Rectal smooth muscle tissue (tissue), 1 donor: Measurements from ENCODE around the gene HASPIN.
"Not testable (repeated sequence)": the region's sequence is repeated elsewhere in the genome, so short reads cannot be mapped to it uniquely, and the experiment has no call there.

Experiments
- H3K27ac ChIP-seq: one replicate; pipeline ENCODE4 v1.7.0; 2013; ENCODE audit warnings: low read depth, low read length, inconsistent platforms
- H3K27me3 ChIP-seq: one replicate; pipeline ENCODE4 v1.7.0; 2013; ENCODE audit warnings: low read length; ENCODE audit not compliant: control insufficient read depth, insufficient read depth
- H3K36me3 ChIP-seq: one replicate; pipeline ENCODE4 v1.7.0; 2013; ENCODE audit warnings: low read length; ENCODE audit not compliant: control insufficient read depth, insufficient read depth
- H3K4me1 ChIP-seq: one replicate; pipeline ENCODE4 v1.7.0; 2013; ENCODE audit warnings: low read length; ENCODE audit not compliant: control insufficient read depth, insufficient read depth
- H3K4me3 ChIP-seq: one replicate; pipeline ENCODE4 v1.7.0; 2013; ENCODE audit warnings: low read length
- H3K9ac ChIP-seq: one replicate; pipeline ENCODE4 v1.7.0; 2013; ENCODE audit warnings: low read length

Gene HASPIN

DNA sequence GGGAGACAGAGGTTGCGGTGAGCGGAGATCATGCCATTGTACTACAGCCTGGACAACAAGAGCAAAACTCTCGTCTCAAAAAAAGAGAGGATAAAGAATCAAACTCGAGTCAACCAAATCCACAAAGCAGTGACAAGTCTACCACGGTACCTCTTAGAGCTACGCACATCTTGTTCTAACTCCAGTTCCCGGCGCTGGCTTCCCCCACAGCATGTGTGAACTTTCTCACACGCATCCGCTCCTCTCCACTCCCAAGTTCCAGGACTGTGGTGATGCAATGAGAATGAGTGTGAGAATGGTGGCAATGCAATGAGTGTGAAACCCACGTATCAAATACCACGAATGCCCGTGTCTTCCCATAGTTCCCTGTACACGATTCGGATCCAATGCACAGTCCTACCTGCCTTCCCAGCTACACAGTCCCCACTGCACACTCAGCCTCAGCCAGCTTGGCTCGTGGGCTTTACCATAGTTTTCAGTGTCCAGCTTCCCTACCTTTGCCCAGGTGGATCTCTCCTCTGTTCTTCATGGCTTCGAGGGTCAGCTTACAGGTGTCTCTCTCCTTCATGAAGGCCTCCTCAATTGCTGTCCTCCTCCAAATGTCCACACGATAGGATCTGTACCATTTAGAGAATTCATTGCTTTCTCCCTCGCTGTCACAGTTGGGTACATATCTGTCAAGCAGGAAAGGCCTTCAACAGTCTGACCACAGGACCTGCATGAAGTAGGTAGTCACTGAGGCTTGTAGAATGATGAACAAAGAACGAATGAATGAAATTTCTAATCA lies 18.6 kb upstream of the HASPIN start:
- Histone ChIP-seq H3K4me1 (no peaks in the 10 kb centered on the region), H3K9ac (no peak overlapping the region)

GRCh38 chr17:3705718-3705984 lies 18.1 kb upstream of the HASPIN start:
- H3K4me1 ChIP-seq, H3K36me3 ChIP-seq, H3K27me3 ChIP-seq, H3K9ac ChIP-seq, H3K27ac ChIP-seq, H3K4me3 ChIP-seq: not testable (repeated sequence)

More for the DNA sequence above, 18.6 kb upstream of the HASPIN start:
- Histone ChIP-seq H3K4me3 (no peak overlapping the region), H3K36me3 (no peaks in the 10 kb centered on the region), H3K27me3 (no peaks in the 10 kb centered on the region), H3K27ac (no peak overlapping the region)

DNA sequence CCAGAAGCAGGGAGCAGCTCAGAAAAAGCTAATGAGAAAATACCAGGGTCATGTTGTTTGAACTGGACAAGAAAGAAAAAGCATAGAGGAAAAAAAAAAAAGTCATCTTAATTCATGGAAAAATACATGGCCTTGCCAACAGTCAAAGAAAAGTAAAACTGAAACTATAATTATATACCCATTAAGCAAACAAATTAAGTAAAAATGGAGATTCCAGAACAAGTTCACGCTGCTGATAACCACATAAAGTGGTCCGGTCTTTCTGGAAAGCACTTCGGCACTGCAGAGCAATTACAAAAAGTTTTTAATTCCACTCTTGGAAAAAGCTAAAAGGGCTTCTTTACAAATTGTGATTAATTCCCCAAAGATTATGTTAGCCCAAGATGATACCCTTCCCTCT lies 15.3 kb upstream of the HASPIN start:
- Histone ChIP-seq H3K27ac (no peak overlapping the region), H3K9ac (no peak overlapping the region), H3K4me1 (no peaks in the 10 kb centered on the region)

DNA sequence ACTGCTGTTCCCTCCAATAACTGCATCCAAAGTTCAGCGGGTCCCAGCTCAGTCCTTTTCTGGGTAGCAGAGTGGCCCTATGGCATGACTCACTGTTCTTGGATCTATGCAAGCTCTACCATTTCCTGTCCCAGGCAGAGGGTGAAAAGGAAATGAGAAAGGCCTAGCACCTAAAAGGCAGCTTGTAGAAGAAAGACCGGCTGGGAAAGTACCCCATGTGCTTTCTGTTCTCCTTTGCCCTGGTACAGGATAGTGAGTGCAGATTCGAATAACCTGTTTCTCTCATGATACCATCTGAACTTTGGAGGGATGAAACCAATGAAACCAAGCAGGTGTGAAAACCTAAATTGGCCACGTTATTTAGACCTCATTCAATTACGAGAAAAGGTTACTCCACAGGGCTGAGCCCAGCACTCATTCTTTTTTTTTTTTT lies 12.7 kb upstream of the HASPIN start:
- Histone ChIP-seq H3K27me3 (no peaks in the 10 kb centered on the region), H3K27ac (no peak overlapping the region), H3K9ac (no peak overlapping the region), H3K4me3 (no peak overlapping the region), H3K36me3 (peaks cover 4% of the 10 kb centered on the region), H3K4me1 (no peaks in the 10 kb centered on the region)

More for the DNA sequence above, 15.3 kb upstream of the HASPIN start:
- no peaks in the 10 kb centered on the region for H3K36me3 ChIP-seq
- no peak overlapping the region for H3K4me3 ChIP-seq
- H3K27me3 ChIP-seq: no peaks in the 10 kb centered on the region

DNA sequence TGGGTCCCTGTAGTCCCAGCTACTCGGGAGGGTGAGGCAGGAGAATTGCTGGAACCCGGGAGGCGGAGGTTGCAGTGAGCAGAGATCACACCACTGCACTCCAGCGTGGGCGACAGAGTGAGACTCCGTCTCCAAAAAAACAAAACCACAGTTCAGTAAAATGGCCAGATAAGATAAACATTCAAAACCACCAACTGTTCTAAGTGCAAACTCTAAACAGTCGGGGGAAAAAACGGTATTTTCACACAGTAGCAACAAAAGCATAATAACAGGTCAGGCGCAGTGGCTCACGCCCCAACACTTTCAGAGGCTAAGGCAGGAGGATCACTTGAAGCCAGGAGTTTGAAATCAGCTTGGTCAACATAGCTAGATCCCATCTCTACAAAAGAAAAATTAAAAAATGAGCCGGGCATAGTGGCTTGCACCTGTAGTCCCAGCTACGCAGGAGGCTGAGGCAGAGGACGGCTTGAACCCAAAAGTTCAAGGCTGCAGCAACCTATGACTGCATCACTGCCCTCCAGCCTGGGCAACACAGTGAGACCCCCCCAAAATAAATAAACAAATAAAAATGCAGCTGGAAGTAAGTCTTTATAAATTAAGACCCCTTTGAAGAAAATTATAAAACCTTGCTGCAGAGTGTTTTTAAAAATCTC lies 10.8 kb upstream of the HASPIN start:
- H3K4me1 ChIP-seq: no peaks in the 10 kb centered on the region
- peaks cover 13% of the 10 kb centered on the region for H3K36me3 ChIP-seq
- H3K9ac ChIP-seq: no peak overlapping the region
- H3K4me3 ChIP-seq: no peak overlapping the region
- no peak overlapping the region for H3K27ac ChIP-seq
- no peaks in the 10 kb centered on the region for H3K27me3 ChIP-seq

GRCh38 chr17:3715296-3715695 lies 8.4 kb upstream of the HASPIN start:
- no peak overlapping the region for H3K4me3 ChIP-seq
- H3K27me3 ChIP-seq: no peaks in the 10 kb centered on the region
- no peak overlapping the region for H3K9ac ChIP-seq
- H3K36me3 ChIP-seq: peaks cover 16% of the 10 kb centered on the region
- no peak overlapping the region for H3K27ac ChIP-seq
- no peaks in the 10 kb centered on the region for H3K4me1 ChIP-seq

- Histone ChIP-seq H3K27me3 (no peaks in the 10 kb centered on the region), H3K4me3 (no peak overlapping the region), H3K27ac (no peak overlapping the region), H3K4me1 (peaks cover 7% of the 10 kb centered on the region), H3K36me3 (peaks cover 16% of the 10 kb centered on the region), H3K9ac (no peak overlapping the region)
These were observed 5.5 kb upstream of the HASPIN start for GRCh38 chr17:3718201-3718600.

DNA sequence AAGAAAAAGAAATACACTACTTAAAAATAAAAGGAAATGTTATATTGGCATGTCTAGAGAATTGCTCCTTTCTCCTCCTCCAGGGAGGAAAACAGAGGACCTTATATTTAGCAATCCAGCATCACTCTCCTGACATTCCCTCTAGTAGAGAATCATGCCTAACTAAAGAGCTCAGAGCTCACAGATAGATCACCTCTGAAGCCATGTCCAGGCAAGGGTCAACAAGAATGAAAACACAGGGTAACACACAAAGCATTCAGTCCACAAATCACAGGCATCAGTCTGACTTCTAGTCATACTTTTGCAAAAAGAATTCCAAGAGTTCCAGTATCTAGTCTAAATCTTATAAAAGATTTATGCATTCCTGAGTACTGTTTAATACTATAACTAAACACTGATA lies 4.4 kb upstream of the HASPIN start:
- Histone ChIP-seq H3K4me3 (no peak overlapping the region), H3K27me3 (no peaks in the 10 kb centered on the region), H3K27ac (no peak overlapping the region), H3K36me3 (peaks cover 16% of the 10 kb centered on the region), H3K9ac (no peak overlapping the region), H3K4me1 (peaks cover 9% of the 10 kb centered on the region)

DNA sequence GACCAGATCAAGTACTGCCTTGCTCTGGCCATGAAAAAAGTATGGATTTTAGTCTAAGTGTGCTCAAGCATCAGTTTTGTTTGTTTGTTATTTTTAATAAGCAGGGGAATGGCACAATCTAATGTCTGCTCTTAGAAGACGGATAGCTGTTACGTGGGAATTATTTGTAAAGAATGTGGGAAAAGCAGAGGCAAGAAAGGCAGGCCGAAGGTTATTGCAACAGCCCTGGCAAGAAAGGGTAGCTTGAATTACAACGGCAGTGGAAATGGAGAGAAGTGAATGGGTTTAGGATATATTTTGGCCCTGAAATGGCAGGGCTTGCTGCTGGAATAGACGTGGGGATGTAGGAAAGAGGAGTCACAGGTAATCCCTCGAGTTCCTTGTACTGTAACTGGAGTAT lies 987 bp upstream of the HASPIN start:
- H3K4me3 ChIP-seq: peak overlapping the region; percentile 80
- peaks cover 13% of the 10 kb centered on the region for H3K4me1 ChIP-seq

DNA sequence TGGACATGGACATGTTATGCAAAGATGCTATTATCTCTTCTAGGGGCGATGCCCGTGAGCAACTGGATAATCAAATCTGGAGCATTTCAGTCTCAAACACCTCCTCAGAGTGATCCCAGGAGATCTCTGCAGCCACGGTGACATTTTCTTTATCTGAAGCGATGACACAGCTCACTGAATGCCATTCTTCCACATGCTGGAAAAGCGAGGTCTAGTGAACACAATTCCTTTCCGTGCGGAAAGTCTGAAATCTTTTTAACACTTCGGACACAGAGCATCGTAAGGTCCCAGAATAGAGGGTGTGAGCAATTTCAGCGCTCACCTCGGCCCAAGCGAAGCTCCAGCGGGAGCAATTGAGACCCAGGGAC lies 531 bp upstream of the HASPIN start:
- H3K4me1 ChIP-seq: peaks cover 13% of the 10 kb centered on the region
- peak overlapping the region; percentile 80 for H3K4me3 ChIP-seq
- H3K27me3 ChIP-seq: no peaks in the 10 kb centered on the region
- peaks cover 2% of the 10 kb centered on the region for H3K36me3 ChIP-seq
- H3K27ac ChIP-seq: peak overlapping the region; percentile 91
- H3K9ac ChIP-seq: peak overlapping the region; percentile 90

More for the DNA sequence above, 987 bp upstream of the HASPIN start:
- H3K27me3 ChIP-seq: no peaks in the 10 kb centered on the region
- peaks cover 4% of the 10 kb centered on the region for H3K36me3 ChIP-seq
- H3K9ac ChIP-seq: peak overlapping the region; percentile 90
- no peak overlapping the region for H3K27ac ChIP-seq

GRCh38 chr17:3724378-3725077 lies 825 bp downstream of the HASPIN start:
- Histone ChIP-seq H3K27me3 (no peaks in the 10 kb centered on the region), H3K36me3 (no peaks in the 10 kb centered on the region), H3K4me3 (peak overlapping the region; percentile 80), H3K9ac (peak overlapping the region; percentile 30), H3K27ac (no peak overlapping the region), H3K4me1 (peaks cover 13% of the 10 kb centered on the region)

GRCh38 chr17:3727041-3727440 lies 3.3 kb downstream of the HASPIN start:
- no peaks in the 10 kb centered on the region for H3K36me3 ChIP-seq
- H3K27ac ChIP-seq: no peak overlapping the region
- no peaks in the 10 kb centered on the region for H3K27me3 ChIP-seq
- no peak overlapping the region for H3K9ac ChIP-seq
- peaks cover 13% of the 10 kb centered on the region for H3K4me1 ChIP-seq
- no peak overlapping the region for H3K4me3 ChIP-seq
